ENCODE measurements around the gene TNFRSF1A.

The TNFRSF1A gene

DNA sequence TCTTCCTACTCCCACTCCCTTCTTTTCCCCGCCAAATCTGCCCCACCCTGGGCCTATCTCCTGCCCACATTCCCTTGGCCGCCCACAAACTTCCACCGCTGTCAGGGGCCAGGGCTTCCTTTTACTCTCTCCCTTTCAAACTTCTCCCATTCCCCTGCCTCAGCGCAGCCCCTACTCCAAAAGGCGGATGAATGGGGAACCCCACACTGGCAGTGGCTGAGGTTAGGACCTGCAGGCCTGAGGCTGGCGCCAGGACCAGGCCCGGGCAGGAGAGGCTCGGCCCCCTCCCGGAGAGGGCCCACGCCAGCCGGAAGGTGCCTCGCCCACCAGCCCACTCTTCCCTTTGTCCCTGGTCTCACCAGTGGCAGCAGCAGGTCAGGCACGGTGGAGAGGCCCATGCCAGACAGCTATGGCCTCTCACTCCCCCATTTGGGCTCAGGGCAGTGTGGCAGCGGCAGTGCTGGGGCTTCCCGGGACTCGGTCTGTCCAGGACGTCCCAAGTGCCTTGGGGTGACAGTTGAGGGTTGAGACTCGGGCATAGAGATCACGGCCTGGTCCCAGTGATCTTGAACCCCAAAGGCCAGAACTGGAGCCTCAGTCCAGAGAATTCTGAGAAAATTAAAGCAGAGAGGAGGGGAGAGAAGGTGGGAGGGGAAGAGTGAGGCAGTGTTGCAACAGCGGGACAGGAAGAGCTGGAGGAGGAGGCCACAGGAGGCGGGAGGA is at the start of gene TNFRSF1A:
Gene TNFRSF1A, minus strand, starts transcription at position 660 of the 723 bp plus-strand sequence. Its CDS starts 262 bp downstream, at position 398.
- DNase-seq (ENCODE audit: low spot score): no peak

DNA sequence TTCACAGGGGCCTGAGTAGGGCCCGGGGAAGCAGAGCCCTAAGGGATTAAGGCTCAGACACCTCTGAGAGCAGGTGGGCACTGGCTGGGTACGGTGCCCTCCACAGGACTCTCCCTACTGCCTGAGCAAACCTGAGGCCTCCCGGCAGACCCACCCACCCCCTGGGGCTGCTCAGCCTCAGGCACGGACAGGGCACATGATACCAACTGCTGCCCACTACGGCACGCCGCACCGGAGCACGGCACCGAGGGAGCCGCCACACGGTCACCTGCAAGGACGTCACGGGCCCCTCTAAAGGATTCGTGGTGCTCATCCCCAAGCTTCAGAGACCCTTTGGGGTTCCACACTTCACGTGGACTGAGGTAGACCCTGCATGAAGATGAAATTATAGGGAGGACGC is 49.1 kb upstream of the TNFRSF1A start:
- DNase-seq (ENCODE audit: low spot score): no peak

DNA sequence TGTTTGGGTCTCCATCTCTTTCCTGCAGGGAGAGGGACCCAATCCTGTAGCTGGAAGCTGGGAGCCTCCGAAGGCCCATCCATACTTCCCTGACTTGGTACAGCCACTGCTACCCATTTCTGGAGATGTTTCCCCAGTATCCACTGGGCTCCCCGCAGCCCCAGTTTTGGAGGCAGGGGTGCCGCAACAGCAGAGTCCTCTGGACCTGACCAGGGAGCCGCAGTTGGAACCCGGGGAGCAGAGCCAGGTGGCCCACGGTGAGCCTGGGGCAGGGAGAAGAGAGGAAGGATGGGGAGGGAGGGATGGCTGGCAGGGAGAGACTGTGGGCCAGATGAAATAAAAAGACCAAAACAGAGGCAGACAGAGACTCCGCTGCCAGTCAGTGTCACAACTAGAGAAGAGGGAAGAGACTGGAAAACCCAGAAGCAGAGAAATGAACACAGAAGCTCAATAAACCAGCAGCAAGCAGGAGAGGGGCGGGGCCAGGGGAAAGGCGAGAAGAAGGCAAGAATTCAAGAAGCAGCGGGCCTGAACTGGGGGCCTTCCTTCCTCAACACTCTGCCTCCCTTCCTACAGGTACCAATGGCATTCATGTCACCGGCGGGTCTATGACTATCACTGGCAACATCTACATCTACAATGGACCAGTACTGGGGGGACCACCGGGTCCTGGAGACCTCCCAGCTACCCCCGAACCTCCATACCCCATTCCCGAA is 48.4 kb upstream of the TNFRSF1A start:
- no peak for DNase-seq (ENCODE audit: low spot score)

DNA sequence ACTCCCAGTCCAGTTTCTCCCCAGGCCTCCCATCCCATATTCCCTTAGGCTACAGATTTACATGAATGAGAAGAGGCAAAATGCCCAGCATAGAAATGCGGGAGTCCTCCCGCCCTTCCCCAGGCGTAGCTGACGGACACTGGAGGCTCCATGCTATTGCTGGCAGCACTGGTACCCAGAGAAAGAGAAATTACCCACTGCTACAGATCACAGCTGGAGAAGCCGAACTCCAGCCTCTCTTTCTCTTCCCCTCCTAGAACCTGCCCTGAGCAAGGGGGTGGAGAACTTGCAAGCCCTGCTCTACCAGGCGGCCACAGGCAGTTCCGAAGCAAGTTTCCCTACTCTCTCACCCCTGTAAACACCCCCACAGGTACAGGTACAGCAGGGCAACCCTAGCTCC is 45.7 kb upstream of the TNFRSF1A start:
- no peak for DNase-seq (ENCODE audit: low spot score)

DNA sequence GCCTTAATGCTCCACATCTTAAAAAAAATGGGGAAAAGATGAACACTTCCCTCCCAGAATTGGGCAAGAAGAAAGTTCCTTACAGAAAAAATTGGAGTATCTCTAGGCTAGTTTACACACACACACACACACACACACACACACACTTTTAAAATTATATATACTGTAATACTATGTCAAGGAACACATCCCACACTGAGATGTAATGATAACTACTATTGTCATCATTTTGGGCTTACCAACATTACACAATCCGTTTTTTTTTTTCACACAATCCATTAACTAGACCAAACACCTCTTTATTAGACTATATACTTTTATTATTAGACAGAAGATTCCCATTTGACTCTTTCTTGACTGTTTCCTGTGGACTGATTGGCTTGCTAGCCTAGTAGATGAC is 44.6 kb upstream of the TNFRSF1A start:
- no peak for DNase-seq (ENCODE audit: low spot score)

DNA sequence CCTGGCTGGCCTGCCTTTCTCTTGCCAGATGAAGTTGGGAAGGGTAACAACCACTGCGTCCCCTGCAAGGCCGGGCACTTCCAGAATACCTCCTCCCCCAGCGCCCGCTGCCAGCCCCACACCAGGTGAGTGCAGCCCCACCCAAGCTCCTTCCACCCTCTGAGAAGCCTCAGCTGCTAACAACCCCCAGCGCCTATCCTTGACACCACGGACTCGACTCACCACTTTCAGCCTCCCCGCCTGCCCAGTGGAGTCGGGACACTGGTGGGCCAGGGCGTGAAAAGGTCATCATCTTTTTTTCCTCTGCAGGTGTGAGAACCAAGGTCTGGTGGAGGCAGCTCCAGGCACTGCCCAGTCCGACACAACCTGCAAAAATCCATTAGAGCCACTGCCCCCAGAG is 44.2 kb upstream of the TNFRSF1A start:
- no peak for DNase-seq (ENCODE audit: low spot score)

DNA sequence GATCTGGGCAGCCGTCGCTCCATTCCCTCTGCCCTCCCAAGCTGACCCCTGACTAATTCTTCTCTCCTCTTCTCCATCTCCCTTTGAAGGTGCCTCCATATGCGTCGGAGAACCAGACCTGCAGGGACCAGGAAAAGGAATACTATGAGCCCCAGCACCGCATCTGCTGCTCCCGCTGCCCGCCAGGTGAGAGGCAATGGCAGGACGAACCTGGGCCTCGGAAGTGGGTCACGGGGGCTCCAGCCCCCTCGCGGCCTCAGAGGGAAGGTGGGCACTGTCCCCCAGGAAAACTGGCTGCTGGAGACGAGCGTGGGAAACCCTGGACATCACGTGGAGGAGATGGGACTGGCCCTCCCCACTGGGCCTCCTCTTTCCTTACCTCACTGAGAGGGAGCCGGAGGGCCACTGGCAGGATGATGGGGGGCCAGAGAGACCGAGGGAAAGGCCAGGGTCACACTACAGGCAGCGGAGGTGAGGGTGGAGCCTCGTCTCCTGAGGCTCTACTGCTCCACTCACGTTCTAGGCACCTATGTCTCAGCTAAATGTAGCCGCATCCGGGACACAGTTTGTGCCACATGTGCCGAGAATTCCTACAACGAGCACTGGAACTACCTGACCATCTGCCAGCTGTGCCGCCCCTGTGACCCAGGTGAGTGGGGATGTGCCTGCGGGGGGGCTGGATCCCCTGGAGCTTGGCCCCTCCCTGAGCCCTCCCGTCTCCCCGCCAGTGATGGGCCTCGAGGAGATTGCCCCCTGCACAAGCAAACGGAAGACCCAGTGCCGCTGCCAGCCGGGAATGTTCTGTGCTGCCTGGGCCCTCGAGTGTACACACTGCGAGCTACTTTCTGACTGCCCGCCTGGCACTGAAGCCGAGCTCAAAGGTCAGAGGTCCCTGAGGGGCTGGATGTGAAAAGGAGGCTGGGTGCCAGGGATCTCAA is 42.9 kb upstream of the TNFRSF1A start:
- no peak for DNase-seq (ENCODE audit: low spot score)

DNA sequence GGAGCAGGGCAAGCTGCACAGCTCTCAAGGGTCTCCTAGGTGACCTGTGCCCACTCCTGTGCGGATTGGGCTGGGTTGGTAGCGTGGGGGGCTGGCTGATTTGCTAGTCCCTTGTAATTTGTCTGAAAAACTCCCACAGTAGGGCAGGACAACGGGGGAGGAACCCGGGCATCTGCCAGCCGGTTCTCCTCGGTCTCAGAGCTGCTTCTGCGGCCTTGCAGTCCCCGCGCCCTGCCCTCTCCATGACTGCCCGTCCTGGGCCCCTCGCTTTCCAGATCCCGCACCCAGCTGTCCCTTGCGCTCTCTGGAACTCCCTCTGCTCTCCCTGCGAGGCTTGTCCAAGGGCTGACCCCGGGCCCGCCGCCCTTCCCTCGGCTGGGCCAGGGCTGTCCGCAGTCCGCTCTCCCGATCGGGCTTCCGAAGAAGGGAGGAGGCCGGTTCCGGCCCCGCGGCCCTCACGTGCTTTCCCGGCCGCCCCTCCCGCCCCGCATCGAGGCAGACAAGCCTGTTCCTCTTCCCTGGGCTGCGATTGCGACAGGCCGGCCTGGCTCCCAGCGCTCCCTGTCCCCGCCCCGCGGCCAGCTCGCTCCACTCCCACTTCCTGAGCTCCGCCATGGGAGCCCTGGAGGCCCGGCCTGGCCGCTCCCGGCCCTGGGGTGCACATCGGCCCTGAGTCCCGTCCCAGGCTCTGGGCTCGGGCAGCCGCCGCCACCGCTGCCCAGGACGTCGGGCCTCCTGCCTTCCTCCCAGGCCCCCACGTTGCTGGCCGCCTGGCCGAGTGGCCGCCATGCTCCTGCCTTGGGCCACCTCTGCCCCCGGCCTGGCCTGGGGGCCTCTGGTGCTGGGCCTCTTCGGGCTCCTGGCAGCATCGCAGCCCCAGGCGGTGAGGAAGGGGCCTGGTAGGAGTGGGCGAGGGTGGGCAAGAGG is 42.0 kb upstream of the TNFRSF1A start, which contains the start of gene LTBR:
Gene LTBR, plus strand, starts transcription at position 591 of the 927 bp plus-strand sequence. Its CDS starts 197 bp downstream, at position 788.
- DNase-seq (ENCODE audit: low spot score): no peak

DNA sequence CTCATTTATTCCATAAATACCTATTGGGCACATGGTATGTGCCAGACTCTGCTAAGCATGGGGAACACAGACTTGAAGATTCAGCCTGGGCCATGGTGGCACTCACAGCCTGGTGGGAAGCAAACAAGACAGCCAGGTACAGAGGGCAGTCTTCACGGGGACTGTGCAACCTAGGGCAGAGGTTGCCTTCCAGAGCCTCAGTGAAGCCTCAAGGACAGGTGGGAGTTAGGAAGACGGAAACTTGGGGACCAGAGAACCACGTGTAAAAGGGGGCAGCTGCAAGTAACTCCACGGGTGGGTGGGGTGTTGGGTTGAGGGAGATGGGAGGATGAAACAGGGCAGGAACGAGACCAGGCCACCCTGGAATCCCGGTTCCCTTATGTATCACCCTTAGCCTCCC is 41.1 kb upstream of the TNFRSF1A start:
- DNase-seq (ENCODE audit: low spot score): no peak

DNA sequence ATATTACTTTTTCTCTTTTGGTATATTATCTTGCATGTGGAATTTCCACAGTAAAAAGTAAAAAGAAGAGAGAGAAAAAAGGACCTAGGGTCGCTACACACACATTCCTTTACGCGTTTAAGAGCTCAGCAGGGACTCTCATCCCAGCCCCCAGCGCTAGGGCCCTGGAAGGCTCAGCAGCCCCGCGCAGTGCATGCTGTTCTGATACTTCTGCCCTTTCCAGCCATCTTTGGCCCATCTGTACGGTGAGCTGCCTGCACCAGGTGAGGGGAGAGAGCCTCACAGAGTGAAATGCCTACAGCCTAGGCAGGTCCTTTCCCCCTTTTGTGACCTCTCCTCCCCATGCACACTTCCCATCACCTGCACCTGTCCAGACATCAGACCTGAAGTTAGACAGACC is 40.5 kb upstream of the TNFRSF1A start:
- no peak for DNase-seq (ENCODE audit: low spot score)

DNA sequence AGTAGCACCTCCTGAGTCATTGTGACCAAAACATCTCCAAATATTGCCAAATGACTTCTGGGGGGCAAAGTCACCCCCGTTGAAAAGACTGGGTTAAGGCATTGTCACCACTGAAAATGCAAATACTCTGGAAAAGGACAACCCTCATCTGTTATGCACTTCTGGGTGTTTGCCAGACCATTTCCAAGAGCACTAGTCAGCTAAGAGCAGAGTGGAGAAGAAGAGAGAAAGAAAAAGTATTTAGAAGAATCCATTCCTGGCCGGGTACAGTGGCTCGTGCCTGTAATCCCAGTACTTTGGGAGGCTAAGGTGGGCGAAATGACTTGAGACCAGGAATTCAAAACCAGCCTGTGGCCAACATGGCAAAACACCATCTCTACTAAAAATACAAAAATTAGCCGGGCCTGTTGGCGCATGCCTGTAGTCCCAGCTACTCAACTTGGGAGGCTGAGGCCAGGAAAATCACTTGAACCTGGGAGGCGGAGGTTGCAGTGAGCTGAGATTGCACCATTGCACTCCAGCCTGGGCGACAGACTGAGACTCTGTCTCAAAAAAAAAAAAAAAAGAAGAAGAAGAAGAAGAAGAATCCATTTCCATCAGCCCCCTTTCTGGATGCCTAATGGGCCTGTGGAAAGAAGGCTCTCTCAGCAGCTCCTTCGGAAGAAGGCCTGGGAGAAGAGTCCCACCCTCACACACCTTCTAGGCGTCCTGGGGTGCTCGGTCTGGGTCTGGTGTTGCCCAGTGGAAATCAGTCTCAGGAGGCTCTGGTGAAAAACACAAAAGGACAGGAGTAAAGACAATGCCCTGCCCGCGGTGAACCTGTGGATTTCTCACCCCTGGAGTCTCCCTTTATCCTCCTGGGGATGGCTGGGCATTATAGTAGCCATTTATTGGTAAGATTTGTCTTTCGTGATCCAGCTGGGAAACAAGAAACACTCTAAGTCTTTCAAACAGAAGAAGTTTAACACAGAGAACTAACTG is 38.6 kb upstream of the TNFRSF1A start:
- no peak for DNase-seq (ENCODE audit: low spot score)

DNA sequence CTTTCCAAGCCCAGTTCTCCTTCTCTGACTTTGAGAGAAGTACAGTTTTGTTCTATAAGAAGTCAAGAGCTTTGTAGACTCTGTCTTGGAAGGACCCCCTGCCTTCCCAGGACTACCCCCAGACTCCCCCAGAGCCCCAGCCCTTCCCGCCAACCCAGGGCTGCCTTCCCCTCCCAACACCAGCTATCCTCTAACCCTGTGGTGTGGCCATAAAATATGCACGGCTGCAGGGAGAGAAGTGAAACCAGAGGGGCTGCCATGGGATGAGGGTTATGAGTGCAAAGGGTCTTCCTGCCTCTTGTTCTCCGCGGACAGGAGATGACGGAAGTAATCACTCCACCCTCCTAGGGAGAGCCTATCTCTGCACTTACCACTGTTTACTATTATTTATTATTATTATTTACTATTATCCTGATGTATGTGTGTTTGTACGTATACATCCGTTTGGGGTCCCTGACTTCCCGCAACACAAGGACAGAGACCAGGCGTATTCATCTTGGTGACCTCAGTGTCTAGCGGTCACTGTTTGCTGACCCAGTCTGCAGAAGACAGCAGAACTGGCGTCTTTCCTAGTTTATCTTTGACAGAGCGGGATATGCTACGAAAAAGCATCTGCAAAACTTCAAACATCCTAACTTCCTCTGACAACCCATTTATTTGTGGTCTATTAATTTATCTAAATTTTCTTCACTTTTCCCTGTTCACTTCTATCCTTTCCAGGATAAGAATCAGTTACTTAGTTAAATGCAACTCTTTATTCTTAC is 37.0 kb upstream of the TNFRSF1A start:
- DNase-seq (ENCODE audit: low spot score): no peak

DNA sequence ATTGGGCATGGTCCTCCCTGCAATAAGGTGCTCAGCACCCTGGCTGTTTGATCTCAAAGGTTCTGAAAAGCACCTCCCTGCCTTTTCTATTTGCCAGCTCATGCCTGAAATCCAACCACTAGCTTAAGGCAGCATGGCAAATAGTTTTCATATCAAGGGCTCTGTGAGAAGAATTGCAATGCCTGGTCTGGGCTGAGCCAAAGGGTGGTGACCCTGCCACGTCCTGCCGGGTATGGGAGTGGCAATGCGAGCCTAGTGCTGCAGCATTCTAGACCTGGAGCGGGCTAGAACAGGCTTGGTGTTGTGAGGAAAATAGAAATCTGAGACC is 35.8 kb upstream of the TNFRSF1A start:
- no peak for DNase-seq (ENCODE audit: low spot score)

DNA sequence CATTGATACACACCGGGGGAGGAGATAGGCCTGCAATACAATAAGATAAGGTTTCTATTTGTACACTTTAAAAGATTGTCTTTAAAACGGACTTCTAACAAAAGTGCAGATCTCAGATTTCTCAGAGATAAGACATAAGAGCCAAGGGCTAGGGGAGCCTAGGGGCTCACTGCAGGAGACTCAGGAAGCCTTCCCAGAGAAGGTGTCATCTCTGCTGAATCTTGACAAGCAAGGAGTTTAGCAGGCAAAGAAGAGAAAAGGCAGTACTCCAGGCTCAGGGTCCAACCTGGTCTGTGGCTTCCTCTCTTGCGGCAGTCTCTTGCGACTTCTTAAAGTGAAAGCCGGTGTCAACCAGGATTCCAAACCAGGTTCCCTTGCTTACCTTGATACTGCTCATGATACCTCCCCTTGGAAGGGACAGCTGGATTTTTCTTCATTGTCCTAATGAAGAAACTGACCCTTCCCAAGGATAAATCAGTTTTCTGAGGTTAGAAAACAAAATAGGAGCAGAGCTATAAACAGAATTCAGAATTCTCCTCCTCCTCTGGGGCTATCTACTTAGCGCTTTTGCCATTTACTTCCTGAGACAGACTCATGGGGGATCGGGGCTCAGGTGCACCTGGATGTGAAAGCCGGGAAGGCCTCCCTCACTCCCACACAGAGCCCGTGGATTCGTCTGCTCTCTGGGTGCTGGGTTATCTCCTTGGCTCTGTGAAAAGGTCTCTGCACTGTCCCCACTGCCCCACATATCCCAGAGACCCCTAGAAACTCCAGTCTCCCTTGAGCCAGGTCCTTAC is 35.2 kb upstream of the TNFRSF1A start:
- DNase-seq (ENCODE audit: low spot score): no peak

DNA sequence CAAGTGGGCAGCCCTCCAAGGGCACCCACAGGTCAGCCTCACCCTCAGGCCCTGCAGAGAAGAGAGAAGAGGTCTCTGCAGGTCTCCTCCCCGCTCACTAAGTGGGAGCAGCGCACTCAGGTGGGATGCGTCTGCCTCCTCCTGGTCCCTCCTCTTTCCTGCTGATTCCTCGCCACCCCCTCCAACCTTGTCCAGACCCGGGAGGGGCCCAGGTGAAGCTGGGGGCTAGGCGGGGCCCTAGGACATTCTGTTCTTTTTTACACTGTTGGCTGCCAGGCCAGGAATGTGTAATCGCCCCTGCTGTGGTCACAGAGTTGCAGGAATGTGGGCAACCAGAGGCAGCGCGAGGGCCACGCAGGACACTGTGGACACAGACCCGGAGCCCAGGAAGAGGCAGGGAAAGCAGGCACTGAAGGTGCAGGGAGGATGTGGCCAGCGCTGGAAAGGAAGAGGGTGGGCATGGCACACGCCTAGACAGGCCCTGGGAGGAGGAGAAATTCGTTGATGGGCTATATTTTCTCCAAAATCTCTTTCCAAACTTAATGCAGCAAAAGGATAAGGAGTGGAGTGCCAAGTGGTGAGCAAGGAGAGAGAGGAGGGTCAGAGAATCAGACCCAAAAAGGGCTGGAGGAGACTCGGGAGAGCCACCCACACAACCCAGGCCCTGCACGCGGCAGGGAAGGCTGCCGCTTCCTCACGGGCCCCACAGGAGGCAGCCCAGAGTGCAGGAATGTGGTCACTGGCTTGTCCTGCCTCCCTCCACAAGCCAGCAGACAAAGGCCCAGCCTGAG is 34.4 kb upstream of the TNFRSF1A start:
- DNase-seq (ENCODE audit: low spot score): no peak

DNA sequence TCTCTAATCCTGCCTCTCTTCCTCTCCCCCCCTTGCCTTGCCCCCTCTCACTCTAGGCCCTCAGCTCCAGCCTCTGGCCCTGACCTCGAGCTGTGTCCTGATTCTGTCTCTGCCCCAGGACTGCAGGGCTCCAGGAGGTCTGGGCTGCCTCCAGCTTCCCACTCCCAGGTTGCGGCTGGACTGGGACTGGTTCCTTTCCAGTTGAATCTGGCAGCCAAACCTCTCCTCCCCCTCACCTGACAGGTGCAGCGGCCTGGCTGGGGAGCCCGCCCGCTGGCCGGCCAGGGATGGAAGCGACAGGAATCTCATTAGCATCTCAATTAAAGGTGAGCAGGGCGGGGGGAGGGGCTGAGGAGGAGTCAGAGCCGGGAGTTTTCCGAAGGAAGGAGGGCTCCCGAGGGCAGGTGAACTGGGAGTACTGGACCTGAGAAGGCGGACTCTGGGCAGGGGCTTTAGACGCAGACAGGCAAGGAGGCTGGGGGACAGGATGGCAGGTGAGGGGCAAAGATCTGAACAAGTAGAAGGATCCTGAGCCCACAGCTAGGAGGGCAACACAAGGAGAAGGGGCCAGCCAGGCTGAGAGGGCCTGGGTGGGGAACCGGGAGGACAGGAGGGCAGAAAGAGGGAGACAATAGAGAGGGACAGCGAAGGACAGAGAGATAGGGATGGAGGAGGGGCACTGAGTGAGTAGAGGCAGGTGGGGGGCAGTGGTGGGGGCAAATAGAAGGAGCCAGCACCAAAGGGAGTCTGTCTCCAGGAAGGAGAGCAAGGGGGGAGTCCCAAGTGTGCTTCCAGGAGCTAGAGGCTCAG is 33.6 kb upstream of the TNFRSF1A start, which contains the start of gene SCNN1A:
Gene SCNN1A, minus strand, starts transcription at position 295 of the 810 bp plus-strand sequence. CDS start 780 bp downstream, outside the sequence.
- DNase-seq (ENCODE audit: low spot score): no peak

DNA sequence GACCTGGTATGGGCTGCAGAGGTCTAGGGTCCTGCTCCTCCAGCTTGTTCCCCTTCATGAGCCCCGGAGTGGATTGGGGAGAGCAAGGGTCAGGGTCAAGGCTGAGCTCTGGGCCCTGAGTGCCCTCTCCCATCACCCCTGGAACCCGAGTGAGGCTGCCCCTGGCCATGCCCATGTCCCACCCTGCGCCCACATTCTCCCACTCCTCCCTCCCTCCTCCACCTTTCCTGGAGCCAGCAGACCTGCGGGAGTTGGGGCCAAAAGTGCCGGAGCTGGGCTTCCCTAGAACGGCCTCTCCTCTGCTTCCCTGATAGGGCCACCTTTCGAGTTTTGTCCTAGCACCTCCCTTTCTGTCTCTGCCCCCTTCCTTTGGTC is 32.9 kb upstream of the TNFRSF1A start:
- no peak for DNase-seq (ENCODE audit: low spot score)

Measured in CD4-positive, alpha-beta T cell treated with Interleukin-15 for 4 hours (primary cell).